GM21737 (cell line): ENCODE data around the gene ZNF133.

ENCODE experiments used
- ATAC-seq: cut with Tn5 transposase; IDR thresholded peaks from one replicate; pipeline ENCODE4 v1.9.1; 2021; ENCODE audit warnings: mild to moderate bottlenecking, moderate library complexity; ENCODE audit not compliant: unreplicated experiment

ZNF133 gene

GRCh38 chr20:18360635-18361034 lies 72.3 kb downstream of the ZNF133 start:
- ATAC-seq, result no peak

GRCh38 chr20:18361678-18362077 lies 73.4 kb downstream of the ZNF133 start:
- ATAC-seq, result no peak

- no peak for ATAC-seq
Measured at GRCh38 chr20:18362916-18363315, 74.6 kb downstream of the ZNF133 start.

GRCh38 chr20:18363708-18364107 lies 75.4 kb downstream of the ZNF133 start:
- no peak for ATAC-seq

GRCh38 chr20:18364768-18365167 lies 76.4 kb downstream of the ZNF133 start:
- ATAC-seq, result no peak
